Sigmoid colon (tissue), 7 donors: ENCODE measurements around the gene SAC3D1. TPM values are rescaled to one million over a fixed set of nuclear protein-coding genes. Genes with fewer than 3 reads are reported as not detected.

ENCODE experiments used
- DNase-seq: peaks from one replicate; pipeline ENCODE4 v3.0.0-alpha.2; 2019
- H3K27ac ChIP-seq, 4 donors: fragments of 200-600 bp; sonication (generic); one replicate each; pipeline ENCODE4 v1.5.1; 2016 to 2019; ENCODE audit warnings: mild to moderate bottlenecking in 1 of 4
- H3K27me3 ChIP-seq, 3 donors: fragments of 200-600 bp; sonication (generic); one replicate each; pipeline ENCODE4 v1.5.1; 2019; ENCODE audit warnings: mild to moderate bottlenecking in 1 of 3
- H3K36me3 ChIP-seq, 4 donors: fragments of 200-600 bp; sonication (generic); one replicate each; pipeline ENCODE4 v1.5.1; 2016 to 2019
- H3K4me1 ChIP-seq, 4 donors: fragments of 200-600 bp; sonication (generic); one replicate each; pipeline ENCODE4 v1.5.1; 2017 to 2019
- H3K4me3 ChIP-seq, 4 donors: fragments of 200-600 bp; sonication (generic); one replicate each; pipeline ENCODE4 v1.5.1; 2017 to 2019; ENCODE audit warnings: mild to moderate bottlenecking in 2 of 4, moderate library complexity in 1 of 4
- H3K9me3 ChIP-seq, 4 donors: fragments of 200-600 bp in 3 of 4; sonication (generic) in 3 of 4; one replicate each; pipeline versions ENCODE4 v1.5.1 to v1.6.1; 2013 to 2019
- CTCF ChIP-seq, 4 experiments: fragments of 450-650 bp in 3 of 4; fragments of 200-600 bp in 1 of 4; IDR thresholded peaks; one replicate each; pipeline ENCODE4 v1.5.1; 2016 to 2019; ENCODE audit warnings: antibody characterized with exemption in 4 of 4, mild to moderate bottlenecking in 3 of 4, moderate library complexity in 2 of 4
- EP300 ChIP-seq, 4 donors: sonication (generic); formaldehyde crosslinking; IDR thresholded peaks; one replicate each; pipeline ENCODE4 v1.6.1; 2017; ENCODE audit warnings: antibody characterized with exemption in 4 of 4
- POLR2A ChIP-seq, 2 donors: fragments of 450-650 bp; IDR thresholded peaks; one replicate each; pipeline ENCODE4 v1.6.1; 2016; ENCODE audit warnings: antibody characterized with exemption in 2 of 2, mild to moderate bottlenecking in 2 of 2, moderate library complexity in 2 of 2
- POLR2AphosphoS5 ChIP-seq, 4 donors: sonication (generic); formaldehyde crosslinking; IDR thresholded peaks; one replicate each; pipeline ENCODE4 v1.6.1; 2017; ENCODE audit warnings: antibody characterized with exemption in 4 of 4
- WGBS, 2 donors: extraction: QIAGEN DNeasy Blood & Tissue Kit; methylation state at CpG; one replicate each; pipeline ENCODE4 v1.1.7; 2013; 5-methylcytosine and 5-hydroxymethylcytosine counted together
- intact Hi-C: fragments of 100-400 bp; cut with DNase I; formaldehyde crosslinking; loops from one replicate; pipeline ENCODE4 v1.15.1; 2023
- polyA plus RNA-seq, 3 donors: library from polyadenylated mRNA; stranded (reverse); fragments of 200-250 nt; gene quantifications; one replicate each; pipeline ENCODE4 v1.2.3, GENCODE V29; 2013
- total RNA-seq, 4 donors: library from RNA; depleted of rRNA; stranded (reverse); fragments of >200 nt; gene quantifications; one replicate each; pipeline ENCODE4 v1.1.0, GENCODE V29; 2016
- donor health status: healthy with polysubstance abuse.
- donor health status: Bipolar disorder and iron deficiency.
- donor health status: healthy.

The SAC3D1 gene
- total and polyA plus RNA-seq, 7 donors = 9.1 to 20.3 (median 13.0) TPM

DNA sequence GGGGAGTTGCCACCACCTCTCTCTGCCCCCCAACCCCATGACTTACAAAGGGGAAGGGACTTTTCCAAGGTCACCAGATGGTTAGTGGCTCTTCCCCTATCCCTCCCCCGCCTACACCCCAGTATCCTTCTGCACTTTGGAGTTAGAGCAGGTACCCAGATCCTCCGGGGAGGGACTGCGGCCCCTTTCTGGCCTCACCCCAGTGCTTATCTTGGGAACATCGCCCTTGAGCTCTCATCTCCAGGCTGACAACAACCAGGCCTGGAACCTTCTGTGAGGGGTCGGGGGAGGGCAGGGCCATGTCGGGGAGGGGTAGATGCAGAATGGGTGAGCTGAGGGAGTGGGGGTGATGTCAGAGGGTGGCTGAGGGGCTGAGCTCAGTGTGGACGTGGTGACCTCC, 24.8 kb downstream of the SAC3D1 start:
- intact Hi-C loops = no loop called here
- no peaks in the 10 kb centered on the region for H3K9me3 ChIP-seq
- no peak overlapping the region for H3K4me3 ChIP-seq

GRCh38 chr11:65066315-65066714, 25.3 kb downstream of the SAC3D1 start:
- Histone ChIP-seq H3K27me3 (no peaks in the 10 kb centered on the region), H3K27ac (no peak overlapping the region), H3K4me3 (no peak overlapping the region), H3K4me1 (no peaks in the 10 kb centered on the region), H3K9me3 (no peaks in the 10 kb centered on the region), H3K36me3 (no peaks in the 10 kb centered on the region)
- intact Hi-C loops = no loop called here
- DNase-seq = no peak
- TF ChIP-seq POLR2A (IDR thresholded peaks at IDR 0.05) = no peak
- TF ChIP-seq CTCF (IDR thresholded peaks at IDR 0.05) = no peak
- TF ChIP-seq POLR2AphosphoS5 (IDR thresholded peaks at IDR 0.05) = no peak
- TF ChIP-seq EP300 (IDR thresholded peaks at IDR 0.05) = no peak
- WGBS, 2 donors = 87 to 88% methylated on average over 11 of the region's 11 CpGs

More for the DNA sequence above, 24.8 kb downstream of the SAC3D1 start:
- no peak overlapping the region for H3K27ac ChIP-seq
- no peak for DNase-seq
- TF ChIP-seq CTCF (IDR thresholded peaks at IDR 0.05) (no peak), POLR2AphosphoS5 (IDR thresholded peaks at IDR 0.05) (no peak), EP300 (IDR thresholded peaks at IDR 0.05) (no peak), POLR2A (IDR thresholded peaks at IDR 0.05) (no peak)
- 81 to 83% methylated on average over 7 of the region's 7 CpGs for WGBS, 2 donors
- H3K4me1 ChIP-seq = no peaks in the 10 kb centered on the region
- H3K27me3 ChIP-seq = no peaks in the 10 kb centered on the region
- H3K36me3 ChIP-seq = no peaks in the 10 kb centered on the region

GRCh38 chr11:65066805-65067291, 25.8 kb downstream of the SAC3D1 start:
- intact Hi-C loops = no loop called here
- Histone ChIP-seq H3K27ac (no peak overlapping the region), H3K9me3 (no peaks in the 10 kb centered on the region), H3K27me3 (no peaks in the 10 kb centered on the region), H3K4me3 (no peak overlapping the region), H3K4me1 (no peaks in the 10 kb centered on the region), H3K36me3 (no peaks in the 10 kb centered on the region)
- TF ChIP-seq POLR2AphosphoS5 (IDR thresholded peaks at IDR 0.05) (no peak), EP300 (IDR thresholded peaks at IDR 0.05) (no peak), POLR2A (IDR thresholded peaks at IDR 0.05) (no peak), CTCF (IDR thresholded peaks at IDR 0.05) (no peak)
- no peak for DNase-seq
- WGBS, 2 donors = 85 to 93% methylated on average over 4 of the region's 4 CpGs

- 87 to 89% methylated on average over 10 of the region's 10 CpGs for WGBS, 2 donors
- no peak for DNase-seq
- Histone ChIP-seq H3K27ac (no peak overlapping the region), H3K36me3 (no peaks in the 10 kb centered on the region), H3K27me3 (no peaks in the 10 kb centered on the region), H3K4me3 (no peak overlapping the region), H3K4me1 (no peaks in the 10 kb centered on the region), H3K9me3 (no peaks in the 10 kb centered on the region)
- no peak for TF ChIP-seq EP300 (IDR thresholded peaks at IDR 0.05)
- TF ChIP-seq POLR2AphosphoS5 (IDR thresholded peaks at IDR 0.05) = no peak
- TF ChIP-seq CTCF (IDR thresholded peaks at IDR 0.05) = no peak
- no peak for TF ChIP-seq POLR2A (IDR thresholded peaks at IDR 0.05)
- intact Hi-C loops = no loop called here
Measured at GRCh38 chr11:65067446-65067845, 26.4 kb downstream of the SAC3D1 start.

DNA sequence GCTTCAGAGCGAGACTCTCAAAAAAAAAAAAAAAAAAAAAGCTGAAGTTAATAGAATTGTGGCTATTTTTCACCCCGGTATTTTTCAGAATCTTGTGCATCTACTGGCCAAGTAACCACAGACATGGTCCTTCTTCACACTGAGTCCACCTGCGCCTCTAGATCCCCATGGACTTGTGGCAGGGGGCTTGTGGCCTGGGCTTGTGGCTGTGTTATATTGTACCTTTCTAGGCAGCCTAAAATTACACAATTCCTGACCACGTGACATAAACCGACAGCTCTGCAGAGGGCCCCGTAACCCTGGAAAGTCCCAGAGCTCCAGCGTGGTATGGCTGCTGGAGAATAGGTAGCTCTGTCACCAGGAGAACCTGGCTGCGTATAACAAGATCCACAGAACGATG, 28.2 kb downstream of the SAC3D1 start:
- intact Hi-C loops = no loop called here
- 44 to 46% methylated on average over 9 of the region's 9 CpGs for WGBS, 2 donors

More for the DNA sequence above, 28.2 kb downstream of the SAC3D1 start:
- H3K9me3 ChIP-seq = no peaks in the 10 kb centered on the region
- H3K4me3 ChIP-seq = no peak overlapping the region
- no peaks in the 10 kb centered on the region for H3K4me1 ChIP-seq
- DNase-seq = no peak
- TF ChIP-seq POLR2A (IDR thresholded peaks at IDR 0.05) (no peak), CTCF (IDR thresholded peaks at IDR 0.05) (no peak), EP300 (IDR thresholded peaks at IDR 0.05) (no peak), POLR2AphosphoS5 (IDR thresholded peaks at IDR 0.05) (no peak)
- no peaks in the 10 kb centered on the region for H3K27me3 ChIP-seq
- no peaks in the 10 kb centered on the region for H3K36me3 ChIP-seq
- no peak overlapping the region for H3K27ac ChIP-seq
